ENCODE data around the gene SPEN. TPM values are rescaled to one million over a fixed set of nuclear protein-coding genes. Genes with fewer than 3 reads are reported as not detected.

The SPEN gene
- total RNA-seq, 1 experiment from 2014 or later = 58.3 TPM

DNA sequence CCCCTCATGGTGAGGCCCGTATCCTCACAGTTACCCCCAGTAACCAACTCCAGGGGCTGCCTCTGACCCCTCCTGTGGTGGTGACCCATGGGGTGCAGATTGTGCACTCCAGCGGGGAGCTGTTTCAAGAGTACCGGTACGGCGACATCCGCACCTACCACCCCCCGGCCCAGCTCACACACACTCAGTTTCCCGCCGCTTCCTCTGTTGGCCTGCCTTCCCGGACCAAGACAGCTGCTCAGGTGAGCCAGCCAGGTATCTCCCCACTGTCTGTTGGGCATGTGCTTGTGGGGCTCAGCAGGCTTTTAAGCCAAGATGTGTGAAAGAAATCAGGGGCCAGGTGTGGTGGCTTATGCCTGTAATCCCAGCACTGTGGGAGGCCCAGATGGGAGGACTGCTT, 88.5 kb downstream of the SPEN start:
- intact Hi-C loops (cut with micrococcal nuclease; ENCODE audit: unreplicated experiment) = no loop called here
- ChIA-PET POLR2A (no interaction called here), CTCF (interaction anchor here (0.5 kb wide), 1 partner anchor 121 kb away, joined by 5 read pairs; no protein-coding TSS in a partner anchor)
- Histone ChIP-seq H3K27ac (ENCODE audit: low read length) (no peak overlapping the region), H3K4me3 (ENCODE audit: low read depth in 2 of 2, low read length in 2 of 2) (no peak overlapping the region), H3K36me3 (ENCODE audit: control insufficient read depth, insufficient read depth, low read length) (peaks cover 11% of the 10 kb centered on the region), H3K27me3 (ENCODE audit: control insufficient read depth, insufficient read depth, low read length) (no peaks in the 10 kb centered on the region), H3K4me1 (ENCODE audit: control insufficient read depth, insufficient read depth, low read length) (peaks cover 18% of the 10 kb centered on the region), H3K9me3 (ENCODE audit: control insufficient read depth, insufficient read depth, low read depth, low read length) (no peaks in the 10 kb centered on the region)
- no TSS peak for BruUV-seq (replicated peaks)
- DNase-seq (ENCODE audit: low read depth, low spot score) (no peak), ATAC-seq (no peak)
- TF ChIP-seq TCF7L2 (IDR thresholded peaks at IDR 0.05; ENCODE audit: low read depth, low read length) (no peak), POLR2AphosphoS5 (IDR thresholded peaks at IDR 0.05; ENCODE audit: low read depth, low read length) (no peak), SIN3A (IDR thresholded peaks at IDR 0.05; ENCODE audit: borderline replicate concordance, insufficient read depth, low read depth, low read length) (no peak)
- TF ChIP-seq, protein P1, sequence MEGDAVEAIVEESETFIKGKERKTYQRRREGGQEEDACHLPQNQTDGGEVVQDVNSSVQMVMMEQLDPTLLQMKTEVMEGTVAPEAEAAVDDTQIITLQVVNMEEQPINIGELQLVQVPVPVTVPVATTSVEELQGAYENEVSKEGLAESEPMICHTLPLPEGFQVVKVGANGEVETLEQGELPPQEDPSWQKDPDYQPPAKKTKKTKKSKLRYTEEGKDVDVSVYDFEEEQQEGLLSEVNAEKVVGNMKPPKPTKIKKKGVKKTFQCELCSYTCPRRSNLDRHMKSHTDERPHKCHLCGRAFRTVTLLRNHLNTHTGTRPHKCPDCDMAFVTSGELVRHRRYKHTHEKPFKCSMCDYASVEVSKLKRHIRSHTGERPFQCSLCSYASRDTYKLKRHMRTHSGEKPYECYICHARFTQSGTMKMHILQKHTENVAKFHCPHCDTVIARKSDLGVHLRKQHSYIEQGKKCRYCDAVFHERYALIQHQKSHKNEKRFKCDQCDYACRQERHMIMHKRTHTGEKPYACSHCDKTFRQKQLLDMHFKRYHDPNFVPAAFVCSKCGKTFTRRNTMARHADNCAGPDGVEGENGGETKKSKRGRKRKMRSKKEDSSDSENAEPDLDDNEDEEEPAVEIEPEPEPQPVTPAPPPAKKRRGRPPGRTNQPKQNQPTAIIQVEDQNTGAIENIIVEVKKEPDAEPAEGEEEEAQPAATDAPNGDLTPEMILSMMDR (IDR thresholded peaks at IDR 0.05) = no peak
- TF ChIP-seq, protein P2, sequence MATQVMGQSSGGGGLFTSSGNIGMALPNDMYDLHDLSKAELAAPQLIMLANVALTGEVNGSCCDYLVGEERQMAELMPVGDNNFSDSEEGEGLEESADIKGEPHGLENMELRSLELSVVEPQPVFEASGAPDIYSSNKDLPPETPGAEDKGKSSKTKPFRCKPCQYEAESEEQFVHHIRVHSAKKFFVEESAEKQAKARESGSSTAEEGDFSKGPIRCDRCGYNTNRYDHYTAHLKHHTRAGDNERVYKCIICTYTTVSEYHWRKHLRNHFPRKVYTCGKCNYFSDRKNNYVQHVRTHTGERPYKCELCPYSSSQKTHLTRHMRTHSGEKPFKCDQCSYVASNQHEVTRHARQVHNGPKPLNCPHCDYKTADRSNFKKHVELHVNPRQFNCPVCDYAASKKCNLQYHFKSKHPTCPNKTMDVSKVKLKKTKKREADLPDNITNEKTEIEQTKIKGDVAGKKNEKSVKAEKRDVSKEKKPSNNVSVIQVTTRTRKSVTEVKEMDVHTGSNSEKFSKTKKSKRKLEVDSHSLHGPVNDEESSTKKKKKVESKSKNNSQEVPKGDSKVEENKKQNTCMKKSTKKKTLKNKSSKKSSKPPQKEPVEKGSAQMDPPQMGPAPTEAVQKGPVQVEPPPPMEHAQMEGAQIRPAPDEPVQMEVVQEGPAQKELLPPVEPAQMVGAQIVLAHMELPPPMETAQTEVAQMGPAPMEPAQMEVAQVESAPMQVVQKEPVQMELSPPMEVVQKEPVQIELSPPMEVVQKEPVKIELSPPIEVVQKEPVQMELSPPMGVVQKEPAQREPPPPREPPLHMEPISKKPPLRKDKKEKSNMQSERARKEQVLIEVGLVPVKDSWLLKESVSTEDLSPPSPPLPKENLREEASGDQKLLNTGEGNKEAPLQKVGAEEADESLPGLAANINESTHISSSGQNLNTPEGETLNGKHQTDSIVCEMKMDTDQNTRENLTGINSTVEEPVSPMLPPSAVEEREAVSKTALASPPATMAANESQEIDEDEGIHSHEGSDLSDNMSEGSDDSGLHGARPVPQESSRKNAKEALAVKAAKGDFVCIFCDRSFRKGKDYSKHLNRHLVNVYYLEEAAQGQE (IDR thresholded peaks at IDR 0.05; ENCODE audit: insufficient read depth in 1 of 2, low read depth in 2 of 2, low read length in 1 of 2) = no peak
- in situ Hi-C loops (cut with HindIII; ENCODE audit: low pct_unique_long_range_greater_than_20kb, low sequenced_read_pairs) = no loop called here

- no TSS peak for BruUV-seq (replicated peaks)
- CTCF ChIA-PET = interaction anchor here (1.1 kb wide), 1 partner anchor 121 kb away, joined by 12 read pairs; no protein-coding TSS in a partner anchor
- intact Hi-C loops (cut with micrococcal nuclease; ENCODE audit: unreplicated experiment) (no loop called here), in situ Hi-C loops (cut with HindIII; ENCODE audit: low pct_unique_long_range_greater_than_20kb, low sequenced_read_pairs) (no loop called here)
- no peaks in the 10 kb centered on the region for H3K9me3 ChIP-seq (ENCODE audit: control insufficient read depth, insufficient read depth, low read depth, low read length)
- DNase-seq (ENCODE audit: low read depth, low spot score) = no peak
- POLR2A ChIA-PET = no interaction called here
- TF ChIP-seq, protein P1 (IDR thresholded peaks at IDR 0.05) = no peak
- TF ChIP-seq SIN3A (IDR thresholded peaks at IDR 0.05; ENCODE audit: borderline replicate concordance, insufficient read depth, low read depth, low read length) (no peak), POLR2AphosphoS5 (IDR thresholded peaks at IDR 0.05; ENCODE audit: low read depth, low read length) (no peak)
- TF ChIP-seq, protein P2 (IDR thresholded peaks at IDR 0.05; ENCODE audit: insufficient read depth in 1 of 2, low read depth in 2 of 2, low read length in 1 of 2) = no peak
- H3K36me3 ChIP-seq (ENCODE audit: control insufficient read depth, insufficient read depth, low read length) = peaks cover 11% of the 10 kb centered on the region
- peaks cover 18% of the 10 kb centered on the region for H3K4me1 ChIP-seq (ENCODE audit: control insufficient read depth, insufficient read depth, low read length)
- H3K27ac ChIP-seq (ENCODE audit: low read length) = no peak overlapping the region
- no peak for ATAC-seq
- H3K27me3 ChIP-seq (ENCODE audit: control insufficient read depth, insufficient read depth, low read length) = no peaks in the 10 kb centered on the region
- no peak overlapping the region for H3K4me3 ChIP-seq (ENCODE audit: low read depth in 2 of 2, low read length in 2 of 2)
Observed at GRCh38 chr1:15937146-15937545, 89.6 kb downstream of the SPEN start.

Measured in Panc1 (cell line).